Stimulated activated CD8-positive, alpha-beta memory T cell treated with anti-CD3 and anti-CD28 coated beads, Interleukin-12 subunit alpha, Interleukin-12 subunit beta, amount 100 ng/mL, for 4 hours (primary cell): ENCODE measurements around the gene CPT1B.
A peak's percentile ranks its signal among the peaks of the same experiment; 100 is the strongest.
"Not testable (repeated sequence)": the region's sequence is repeated elsewhere in the genome, so short reads cannot be mapped to it uniquely, and the experiment has no call there.

ENCODE experiments used
- DNase-seq: peaks from one replicate; pipeline ENCODE4 v3.0.0-alpha.2; 2020; ENCODE audit warnings: low read depth

CPT1B gene

DNA sequence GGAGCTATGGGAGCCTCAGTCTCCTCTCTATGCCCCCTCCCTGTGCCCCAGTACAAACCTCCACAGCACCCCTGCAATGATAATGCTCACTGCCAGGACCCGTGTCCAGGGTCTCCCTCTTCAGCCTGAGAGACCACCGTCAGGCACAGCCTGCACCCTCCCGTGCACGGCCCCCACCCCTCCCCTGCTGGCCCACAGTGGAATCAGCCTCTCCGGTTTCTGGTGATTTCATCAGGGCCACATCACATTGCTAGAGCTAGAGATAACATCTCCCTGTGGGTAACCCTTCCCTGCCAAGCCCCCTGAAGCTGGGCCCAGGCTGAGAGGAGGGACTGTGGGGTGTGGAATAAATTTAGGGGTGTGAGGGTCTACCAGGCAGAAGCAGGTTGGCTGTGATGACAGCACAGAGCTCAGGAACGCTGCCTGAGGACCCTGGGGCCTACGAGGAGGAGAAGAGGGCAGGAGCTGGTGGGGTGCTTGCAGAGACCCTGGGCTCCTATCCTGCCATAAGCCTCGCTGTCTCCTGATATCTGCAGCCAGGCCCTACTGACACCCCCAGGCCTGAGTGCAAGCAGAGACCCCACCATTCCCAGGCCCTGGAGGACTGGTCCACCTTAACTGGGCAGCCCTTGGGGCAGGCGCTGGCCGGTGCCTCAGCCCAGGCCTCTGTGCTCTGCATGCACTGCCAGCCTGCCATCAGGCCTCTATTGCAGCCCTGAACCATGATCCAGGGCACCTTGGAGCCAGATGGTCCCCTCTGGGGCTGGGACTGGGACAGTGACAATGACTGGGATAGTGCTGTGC is 32.5 kb downstream of the CPT1B start, which contains the start of gene KLHDC7B:
Gene KLHDC7B (plus strand): TSS at position 378 of the 804 bp plus-strand sequence. CDS start 345 bp downstream, at position 723.
- DNase-seq, result no peak

DNA sequence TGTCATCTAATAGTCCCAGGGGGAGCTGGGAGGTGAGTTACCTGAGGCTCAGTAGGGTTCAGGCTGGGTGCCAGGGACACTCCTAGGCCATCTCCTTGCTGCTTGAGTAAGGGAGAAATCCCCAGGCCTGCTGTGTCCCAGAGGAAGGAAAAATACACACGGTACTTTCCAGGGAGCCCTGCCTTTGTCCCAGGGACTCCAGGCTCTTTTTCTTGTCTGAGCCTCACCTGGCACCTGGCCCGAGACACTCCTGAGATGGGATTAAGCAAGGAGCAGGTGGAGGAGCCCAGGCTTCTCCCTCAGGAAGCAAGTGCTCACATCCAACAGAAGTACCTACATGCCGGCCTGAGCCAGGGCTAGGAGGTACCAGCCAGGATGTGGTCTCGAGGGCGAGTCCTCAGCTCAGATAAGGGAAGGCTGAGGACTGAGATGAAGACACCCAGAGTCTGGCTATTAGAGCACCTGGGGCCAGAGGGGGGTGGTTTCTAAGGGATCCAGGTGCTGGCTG is 33.4 kb downstream of the CPT1B start:
- DNase-seq, result no peak

DNA sequence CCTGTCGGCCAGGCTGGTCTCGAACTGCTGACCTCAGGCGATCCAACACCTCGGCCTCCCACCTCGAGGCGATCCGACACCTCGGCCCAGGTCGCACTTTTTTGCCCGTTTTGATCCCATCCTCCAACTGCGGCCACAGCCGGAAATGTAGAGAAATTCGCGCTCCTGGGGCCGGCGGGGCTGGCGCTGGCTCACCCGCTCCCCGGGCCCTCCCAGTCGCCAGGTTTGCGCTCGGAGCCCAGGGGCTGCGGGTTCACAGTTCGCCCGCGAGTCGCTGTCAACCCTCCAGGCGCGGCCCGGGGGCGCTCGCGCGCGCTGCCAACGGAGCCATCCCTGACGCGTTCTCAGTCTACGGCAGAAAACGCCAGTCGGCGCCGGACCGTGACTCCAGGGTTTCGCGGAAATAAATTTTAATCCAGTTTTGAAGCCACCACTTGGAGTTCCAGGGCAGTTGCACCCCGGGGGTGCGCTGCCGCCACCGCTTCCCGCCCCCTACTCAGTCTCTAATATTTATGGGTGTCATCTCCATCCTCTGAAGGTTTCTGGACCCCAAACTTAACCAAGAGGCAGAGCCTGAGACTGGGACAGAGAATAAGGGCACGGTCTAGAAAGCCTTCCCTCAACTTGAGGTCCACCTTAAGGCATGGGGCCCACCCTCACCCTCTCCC is 34.0 kb downstream of the CPT1B start:
- DNase-seq, result peak; percentile 75

DNA sequence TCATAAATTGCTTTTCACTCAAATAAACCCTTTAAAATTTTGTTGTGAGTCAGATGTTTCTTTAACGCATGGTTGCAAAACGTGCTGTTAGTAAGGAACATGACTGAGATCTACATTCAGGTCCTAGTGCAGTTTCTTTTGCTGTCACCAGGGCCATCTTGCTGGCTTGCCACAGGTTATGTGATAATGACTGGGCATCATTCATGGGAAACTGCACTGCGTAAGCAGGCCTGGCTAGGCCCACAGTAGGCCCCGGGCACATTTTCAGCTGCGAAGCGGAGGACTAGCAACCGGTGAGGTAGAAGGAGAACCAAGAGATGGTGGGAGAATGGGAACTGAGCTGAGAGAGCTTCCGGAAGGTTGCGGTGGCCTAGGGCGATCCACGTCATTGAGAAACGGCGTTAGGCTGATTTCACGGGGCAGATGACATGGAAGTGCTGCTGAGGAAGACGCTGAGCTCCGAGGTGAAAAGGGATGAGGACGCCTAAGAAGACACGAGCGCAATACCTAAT is 35.8 kb downstream of the CPT1B start:
- DNase-seq, result no peak

DNA sequence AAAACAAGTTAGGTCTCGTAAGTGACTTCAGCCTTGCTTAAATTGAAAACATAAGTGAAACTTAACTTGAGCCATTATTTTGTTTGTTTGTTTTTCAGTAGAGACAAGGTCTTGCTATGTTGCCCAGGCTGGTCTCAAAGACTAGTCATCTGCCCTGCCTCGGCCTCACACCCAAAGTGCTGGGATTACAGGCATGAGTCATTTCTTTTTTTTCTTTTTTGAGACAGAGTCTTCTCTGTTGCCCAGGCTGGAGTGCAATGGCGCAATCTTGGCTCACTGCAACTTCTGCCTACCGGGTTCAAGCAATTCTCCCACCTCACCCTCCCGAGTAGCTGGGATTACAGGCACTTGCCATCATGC is 36.6 kb downstream of the CPT1B start:
- not testable (repeated sequence) for DNase-seq

DNA sequence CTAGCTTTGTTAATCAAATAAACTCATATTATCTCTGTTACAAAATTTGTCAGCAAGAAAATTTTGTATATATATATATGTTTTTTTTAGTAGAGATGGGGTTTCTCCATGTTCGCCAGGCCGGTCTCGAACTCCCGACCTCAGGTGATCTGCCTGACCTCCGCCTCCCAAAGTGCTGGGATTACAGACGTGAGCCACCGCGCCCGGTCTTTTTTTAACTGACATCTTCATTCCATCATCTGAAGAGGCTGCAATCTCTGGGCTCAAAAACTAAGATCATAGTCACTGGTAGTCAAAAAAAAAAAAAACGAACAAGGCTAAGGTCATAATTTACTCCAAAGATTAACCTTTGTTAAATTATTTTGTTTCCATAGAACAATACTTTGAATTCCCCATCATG is 37.8 kb downstream of the CPT1B start:
- no peak for DNase-seq

DNA sequence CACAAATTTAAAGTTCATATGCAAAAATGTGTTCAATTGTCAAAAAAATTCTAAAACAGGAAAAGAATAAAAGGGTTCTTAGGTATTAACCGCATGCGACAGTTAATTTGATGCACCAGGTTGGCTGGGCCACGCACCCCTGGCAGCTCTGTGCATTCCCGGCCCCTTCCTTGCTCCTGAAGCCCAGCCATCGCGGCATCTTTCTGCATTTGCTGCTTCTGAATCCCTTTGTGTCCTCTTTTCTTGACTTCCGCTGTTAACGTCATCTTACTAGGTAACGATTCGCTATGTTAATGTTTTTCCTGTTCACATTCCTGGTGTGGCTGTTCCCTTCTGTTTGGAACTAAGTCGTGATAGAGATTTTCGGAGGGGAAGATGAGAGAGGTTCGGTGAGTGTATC is 40.5 kb downstream of the CPT1B start:
- no peak for DNase-seq

DNA sequence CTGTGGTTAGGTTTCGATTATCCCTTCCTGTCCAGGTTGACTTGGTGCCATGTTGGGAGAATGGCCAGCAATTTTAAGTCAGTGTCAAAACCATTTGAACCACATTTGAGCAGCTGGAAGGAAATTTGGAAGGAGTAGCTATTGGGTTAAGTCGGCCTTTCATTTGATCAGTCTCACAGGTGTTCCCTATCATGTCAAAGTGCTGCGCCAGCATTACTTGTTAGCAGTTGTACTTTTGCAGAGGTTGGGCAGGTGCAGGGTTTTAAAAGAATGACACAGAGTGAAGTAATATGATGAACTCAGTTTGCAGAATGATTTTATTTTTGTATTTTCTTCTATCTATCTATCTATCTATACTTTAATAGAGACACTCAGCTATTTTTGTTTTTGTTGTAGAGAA is 42.0 kb downstream of the CPT1B start:
- no peak for DNase-seq

DNA sequence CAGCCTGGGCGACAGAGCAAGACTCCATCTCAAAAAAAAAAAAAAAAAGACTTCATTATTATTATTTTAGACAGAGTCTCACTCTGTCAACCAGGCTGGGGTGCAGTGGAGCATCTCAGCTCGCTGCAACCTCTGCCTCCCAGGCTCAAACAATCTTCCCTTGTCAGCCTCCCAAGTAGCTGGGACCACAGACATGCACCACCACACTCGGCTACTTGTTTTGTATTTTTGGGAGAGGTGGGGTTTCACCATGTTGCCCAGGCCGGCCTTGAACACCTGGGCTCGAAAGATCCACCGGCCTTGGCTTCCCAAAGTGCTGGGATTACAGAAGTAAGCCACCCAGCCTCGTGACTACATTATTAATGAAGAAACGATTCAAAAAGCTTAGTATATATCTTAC is 43.1 kb downstream of the CPT1B start:
- no peak for DNase-seq

DNA sequence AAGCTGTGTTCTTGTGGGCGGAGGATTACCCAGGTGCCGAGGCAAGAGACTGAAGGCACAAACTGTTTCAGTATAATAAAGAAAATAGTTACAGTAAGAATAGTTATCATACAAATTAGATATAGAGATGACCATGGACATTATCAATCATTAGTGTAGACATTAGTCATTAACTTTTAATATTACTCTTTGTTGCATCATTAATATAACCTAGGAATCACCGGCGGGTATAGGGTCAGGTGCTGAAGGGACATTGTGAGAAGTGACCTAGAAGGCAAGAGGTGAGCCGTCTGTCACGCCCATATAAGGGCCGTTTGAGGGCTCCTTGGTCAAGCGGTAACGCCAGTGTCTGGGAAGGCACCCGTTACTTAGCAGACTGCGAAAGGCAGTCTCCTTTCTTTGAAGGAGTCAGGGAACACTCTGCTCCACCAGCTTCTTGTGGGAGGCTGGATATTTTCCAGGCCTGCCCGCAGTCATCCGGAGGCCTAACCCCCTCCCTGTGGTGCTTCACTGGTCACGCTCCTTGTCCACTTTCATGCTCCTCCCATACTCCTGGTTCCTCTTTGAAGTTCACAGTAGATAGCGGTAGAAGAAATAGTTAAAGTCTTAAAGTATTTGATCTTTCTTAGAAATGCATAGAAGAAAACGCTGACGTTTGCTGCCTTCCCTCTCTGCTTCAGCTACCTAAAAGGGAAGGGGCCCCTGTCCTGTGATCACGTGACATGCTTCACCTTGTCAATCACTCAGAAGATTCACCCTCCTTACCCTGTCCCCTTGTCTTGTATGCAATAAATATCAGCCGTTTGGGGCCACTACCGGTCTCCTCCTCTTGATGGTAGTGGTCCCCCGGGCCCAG is 44.1 kb downstream of the CPT1B start:
- DNase-seq, result not testable (repeated sequence)

DNA sequence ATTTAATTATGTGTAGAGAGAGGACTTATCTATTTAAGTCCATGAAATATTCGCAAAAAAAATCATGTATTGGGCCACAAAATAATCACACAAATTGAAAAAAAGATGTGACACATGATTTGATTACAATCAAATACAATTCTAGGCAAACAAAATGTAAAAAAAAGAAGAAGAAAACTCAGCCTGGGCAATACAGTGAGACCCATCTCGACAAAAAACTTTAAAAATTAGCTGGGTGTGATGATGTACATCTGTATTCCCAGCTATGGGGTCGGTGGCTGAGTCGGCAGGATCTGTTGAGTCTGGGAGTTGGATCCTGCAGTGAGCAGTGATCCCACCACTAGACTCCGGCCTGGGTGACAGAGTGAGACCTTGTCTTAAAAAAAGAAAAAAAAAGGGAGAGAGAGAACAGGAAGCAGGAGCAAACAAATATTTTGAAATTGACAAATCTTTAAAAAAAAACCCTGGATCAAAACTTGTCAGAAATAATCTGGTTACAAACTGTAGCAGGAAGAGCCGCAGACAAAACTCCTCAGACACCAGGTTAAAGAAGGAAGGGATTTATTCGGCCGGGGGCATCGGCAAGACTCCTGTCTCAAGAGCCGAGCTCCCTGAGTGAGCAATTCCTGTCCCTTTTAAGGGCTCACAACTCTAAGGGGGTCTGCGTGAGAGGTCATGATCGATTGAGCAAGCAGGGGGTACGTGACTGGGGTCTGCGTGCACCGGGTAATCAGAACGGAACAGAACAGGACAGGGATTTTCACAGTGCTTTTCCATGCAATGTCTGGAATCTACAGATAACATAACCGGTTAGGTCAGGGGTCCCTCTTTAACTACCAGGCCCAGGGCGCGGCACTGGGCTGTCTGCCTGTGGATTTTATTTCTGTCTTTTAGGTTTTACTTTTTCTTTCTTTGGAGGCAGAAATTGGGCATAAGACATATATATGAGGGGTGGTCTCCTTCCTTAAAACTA is 45.1 kb downstream of the CPT1B start:
- no peak for DNase-seq

DNA sequence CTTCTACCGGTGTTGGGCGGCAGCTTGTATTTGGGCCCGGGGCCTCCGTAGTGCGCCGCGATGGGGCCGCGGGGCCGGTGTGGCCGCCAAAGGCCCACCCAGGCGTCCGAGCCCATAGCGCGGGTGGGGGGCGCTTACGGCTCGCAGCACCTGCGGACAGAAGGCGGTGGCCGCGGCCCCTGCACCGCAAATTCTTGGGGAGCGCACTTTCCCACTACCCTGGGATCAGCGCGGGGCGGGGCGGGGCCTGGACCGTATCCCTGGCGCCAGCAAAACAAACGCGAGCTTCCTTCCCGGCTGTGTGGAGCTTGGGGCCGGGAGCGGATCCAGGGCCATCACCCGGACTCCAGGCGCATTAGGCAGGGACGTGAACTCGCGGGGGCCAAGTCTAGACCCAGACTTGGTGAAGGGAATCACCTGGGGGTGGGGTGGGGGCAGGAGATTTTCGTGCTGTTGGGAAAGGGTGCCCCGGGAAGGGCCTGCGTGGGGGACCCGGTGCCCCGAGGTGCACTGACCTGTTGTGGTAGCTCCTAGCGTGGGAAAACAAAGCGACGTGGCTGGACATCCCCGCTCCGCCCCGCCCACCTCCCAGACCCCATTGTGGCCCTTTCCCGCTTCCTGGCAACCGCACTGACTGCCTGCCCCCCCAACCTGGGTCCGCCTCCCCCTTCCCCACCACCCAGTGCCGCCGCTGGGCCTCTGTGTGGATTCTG is 46.1 kb downstream of the CPT1B start:
- DNase-seq, result no peak

DNA sequence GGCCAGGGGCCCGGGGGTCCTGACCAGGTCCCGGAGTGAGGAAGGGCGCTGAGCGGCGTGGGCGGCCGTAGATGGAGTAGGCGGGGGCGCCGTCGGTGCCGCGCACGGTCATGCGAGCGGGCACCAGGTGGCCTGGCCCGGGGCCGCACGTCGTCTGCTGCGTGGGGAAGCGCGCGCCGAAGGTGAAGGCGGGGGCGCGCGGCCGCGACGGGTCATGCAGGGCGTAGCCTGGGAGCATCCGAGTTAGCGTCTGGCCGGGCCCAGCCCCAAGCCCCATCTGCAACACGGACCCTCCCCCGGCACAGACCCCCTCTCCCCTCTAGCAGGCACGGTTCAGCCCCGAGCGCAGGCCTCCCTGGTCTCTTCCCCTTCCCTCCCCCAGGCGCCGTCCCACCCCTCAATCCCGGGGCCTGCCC is 46.7 kb downstream of the CPT1B start:
- peak; percentile 59 for DNase-seq

DNA sequence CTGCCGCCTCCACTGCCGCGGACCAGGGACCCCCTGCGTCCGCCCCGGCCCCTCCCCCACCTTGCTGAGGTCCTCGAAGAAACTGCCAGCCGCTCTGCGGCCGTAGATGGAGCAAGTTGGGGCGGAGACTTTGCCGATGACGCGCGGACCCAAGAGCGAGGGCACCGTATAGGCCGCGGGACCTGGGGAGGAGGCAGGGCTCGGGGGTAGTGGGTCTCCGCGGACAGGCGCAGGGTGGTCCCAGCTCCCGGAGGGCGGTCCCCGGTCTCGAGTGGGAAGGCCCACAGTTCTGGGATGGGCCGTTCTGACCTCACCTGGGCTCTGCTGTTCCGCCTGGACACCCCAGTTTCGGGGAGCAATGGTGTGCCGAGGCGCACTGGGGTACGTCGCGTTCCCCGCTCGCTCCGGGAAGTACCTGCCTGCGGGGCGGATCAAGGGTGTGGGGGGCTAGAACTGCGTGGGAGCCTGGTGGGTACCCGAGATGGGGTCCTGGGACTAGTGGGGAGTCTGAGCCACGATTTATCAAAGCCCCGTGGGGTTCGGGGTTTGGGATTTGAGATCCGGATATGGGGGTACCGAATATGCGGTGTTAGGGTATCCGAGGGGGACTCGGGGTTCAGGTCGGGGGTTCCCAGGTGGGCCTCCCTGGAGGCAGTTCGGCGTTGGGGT is 47.2 kb downstream of the CPT1B start:
- DNase-seq, result peak; percentile 67

DNA sequence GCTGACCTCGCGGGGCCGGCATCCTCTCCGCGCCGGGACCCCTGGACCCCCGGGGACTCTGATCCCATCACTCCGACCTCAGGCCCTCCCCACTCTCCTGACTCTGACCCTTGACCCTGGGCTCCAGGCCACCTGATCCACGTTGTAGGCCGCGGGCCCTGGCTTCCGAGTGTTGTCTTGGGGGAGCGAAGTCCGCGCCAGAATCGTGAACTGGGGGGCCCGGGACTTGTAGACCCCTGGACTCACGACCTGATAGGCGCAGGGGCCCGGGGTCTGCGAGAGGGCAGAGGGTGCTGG is 47.7 kb downstream of the CPT1B start:
- no peak for DNase-seq

DNA sequence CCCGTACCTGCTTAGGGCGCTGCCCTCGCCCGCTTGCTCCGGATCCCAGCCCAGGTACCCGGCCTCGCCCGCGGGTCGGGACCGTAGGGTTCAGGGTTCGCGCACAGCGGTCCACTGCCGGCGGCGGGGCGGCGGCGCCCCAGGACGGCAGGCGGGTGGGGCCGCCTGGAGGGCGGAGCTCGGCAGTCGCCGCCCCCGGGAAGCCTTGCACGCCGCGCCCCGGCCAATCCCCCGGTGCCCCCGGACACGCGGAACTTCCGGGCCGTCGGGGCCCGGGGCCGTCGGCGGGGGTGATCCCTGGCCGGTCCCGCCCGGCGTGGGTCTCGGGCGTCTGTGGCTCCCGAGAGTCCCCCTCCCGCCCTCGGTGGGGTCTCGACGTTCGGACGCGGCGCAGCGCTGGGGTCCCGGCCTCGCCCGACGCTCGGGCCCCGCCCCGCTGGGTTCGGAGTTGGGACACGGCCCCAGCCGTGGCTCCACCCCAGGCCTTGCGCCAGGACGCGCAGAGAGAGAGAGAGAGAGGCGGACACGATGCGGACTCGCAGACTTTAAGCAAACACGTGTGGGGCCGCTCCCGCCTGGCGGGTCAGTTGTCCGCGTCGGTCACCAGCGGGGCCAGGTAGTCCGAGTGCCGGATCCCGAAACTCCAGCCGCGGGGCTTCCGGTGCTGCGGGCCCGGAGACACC is 48.2 kb downstream of the CPT1B start, which contains the start of gene TYMP:
Gene TYMP (minus strand): TSS at position 116 of the 683 bp plus-strand sequence. CDS start 303 bp downstream, outside the sequence.
- peak; percentile 65 for DNase-seq

DNA sequence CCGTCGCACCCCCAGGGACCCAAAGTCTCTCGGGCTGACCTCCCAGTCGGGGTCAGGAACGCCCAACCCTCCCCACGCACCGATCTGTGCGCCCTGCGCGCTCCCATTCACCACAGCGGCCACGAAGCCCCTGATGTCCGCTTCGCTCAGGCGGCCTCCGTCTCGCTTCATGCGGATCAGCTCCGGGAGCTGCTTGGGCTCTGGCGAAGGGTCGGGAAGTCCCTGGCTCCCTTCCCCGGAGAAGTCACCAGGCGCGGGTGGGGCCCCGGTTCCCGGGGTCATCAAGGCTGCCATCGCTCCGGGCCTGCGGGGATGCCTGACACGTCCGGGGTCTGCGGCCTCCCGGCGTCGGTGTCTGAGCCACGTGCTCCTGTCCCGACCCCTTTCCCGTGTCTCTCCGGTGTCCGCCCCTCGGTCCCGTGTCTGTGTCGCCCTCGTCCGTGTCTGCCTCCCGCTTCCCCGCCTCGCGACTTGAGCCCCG is 48.8 kb downstream of the CPT1B start:
- DNase-seq, result no peak

DNA sequence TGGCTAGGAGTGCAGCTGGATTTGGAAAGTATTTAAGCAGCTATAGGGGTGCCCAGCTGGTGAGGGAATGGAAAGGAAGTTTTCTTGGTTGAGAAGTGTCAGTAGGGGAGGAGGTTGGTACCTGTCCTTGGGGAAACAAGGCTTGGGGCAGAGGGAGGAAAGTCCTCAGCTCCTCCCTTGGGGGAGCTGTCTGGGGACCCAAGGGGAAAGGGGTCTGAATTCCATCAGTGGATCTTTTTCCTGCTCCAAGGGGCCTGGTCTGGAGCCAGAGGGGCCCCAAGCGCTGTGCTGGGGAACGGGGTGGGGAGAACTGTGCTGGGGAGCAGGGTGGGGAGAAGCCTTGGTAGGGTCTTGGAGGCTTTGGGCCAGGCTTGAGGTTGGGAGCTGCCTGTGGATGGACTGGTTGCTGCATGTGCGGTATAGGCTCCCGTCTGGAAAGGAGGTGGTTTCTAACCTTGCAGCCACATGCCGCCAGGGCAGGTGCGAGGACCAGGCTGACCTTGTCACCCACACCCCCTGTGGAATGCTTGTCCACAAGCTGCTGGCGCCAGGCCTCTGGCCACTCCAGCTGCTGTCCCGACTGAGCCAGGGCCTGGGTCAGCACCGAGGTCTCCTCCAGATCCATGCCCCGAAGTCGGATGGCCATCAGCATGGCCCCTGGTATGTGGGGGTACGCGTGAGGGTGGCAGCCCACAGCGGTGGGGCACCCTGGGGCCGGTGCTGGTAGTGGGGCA is 49.4 kb downstream of the CPT1B start:
- no peak for DNase-seq
